K562 (cell line): ENCODE results near the gene ZSWIM8. TPM values are rescaled to one million over a fixed set of nuclear protein-coding genes. Genes with fewer than 3 reads are reported as not detected.

Source experiments
- CLOCK ChIP-seq: fragments of 250-450 bp; sonication (Bioruptor Pico); IDR thresholded peaks from 2 replicates; pipeline ENCODE4 v1.4.0; 2020; ENCODE audit warnings: mild to moderate bottlenecking, moderate library complexity, borderline replicate concordance
- DLX4 ChIP-seq: fragments of 250-450 bp; sonication (Bioruptor Pico); IDR thresholded peaks from 2 replicates; pipeline ENCODE4 v1.6.1; 2021; ENCODE audit warnings: mild to moderate bottlenecking
- E4F1 ChIP-seq: fragments of 250-450 bp; sonication (Bioruptor Pico); IDR thresholded peaks from 2 replicates; pipeline ENCODE4 v1.5.0; 2021; ENCODE audit warnings: mild to moderate bottlenecking, borderline replicate concordance
- ELF4 ChIP-seq: fragments of 450-650 bp; formaldehyde crosslinking; IDR thresholded peaks from 2 replicates; pipeline ENCODE4 v1.4.0; 2022; ENCODE audit warnings: missing genetic modification characterization
- FOXM1 ChIP-seq, 2 experiments: fragments of 450-650 bp in 1 of 2; sonication (generic) in 1 of 2; formaldehyde crosslinking in 1 of 2; IDR thresholded peaks; 2 replicates each; pipeline versions ENCODE4 v1.6.1 to v1.9.0; 2017 to 2022; ENCODE audit warnings: low read depth in 2 of 2, mild to moderate bottlenecking in 2 of 2, missing genetic modification reagents in 1 of 2, moderate library complexity in 1 of 2
- HSF4 ChIP-seq: fragments of 250-450 bp; sonication (Bioruptor Pico); IDR thresholded peaks from 2 replicates; pipeline ENCODE4 v2.1.2; 2022; ENCODE audit warnings: mild to moderate bottlenecking, moderate library complexity, borderline replicate concordance
- IRF9 ChIP-seq: fragments of 450-650 bp; IDR thresholded peaks from 2 replicates; pipeline ENCODE4 v1.6.1; 2016; ENCODE audit warnings: missing biosample characterization, missing genetic modification characterization
- KLF10 ChIP-seq: fragments of 250-450 bp; sonication (Bioruptor Pico); IDR thresholded peaks from 2 replicates; pipeline ENCODE4 v1.6.1; 2021; ENCODE audit warnings: matching md5 sums
- NFXL1 ChIP-seq: fragments of 450-650 bp; formaldehyde crosslinking; IDR thresholded peaks from 2 replicates; pipeline ENCODE4 v1.4.0; 2021; ENCODE audit warnings: mild to moderate bottlenecking
- NR2C1 ChIP-seq, 2 experiments: fragments of 450-650 bp; IDR thresholded peaks; 2 replicates each; pipeline ENCODE4 v1.6.1; 2017; ENCODE audit warnings: mild to moderate bottlenecking in 2 of 2, antibody characterized with exemption in 1 of 2, inconsistent platforms in 1 of 2, missing compliant biosample characterization in 1 of 2, missing genetic modification characterization in 1 of 2
- SMAD3 ChIP-seq: fragments of 450-650 bp; formaldehyde crosslinking; conservative IDR thresholded peaks from 2 replicates; pipeline ENCODE4 v1.4.0; 2020; ENCODE audit warnings: mild to moderate bottlenecking
- SMAD4 ChIP-seq: fragments of 250-450 bp; sonication (Bioruptor Pico); conservative IDR thresholded peaks from 2 replicates; pipeline ENCODE4 v1.8.0; 2021; ENCODE audit warnings: inconsistent platforms, mild to moderate bottlenecking, moderate library complexity
- THRB ChIP-seq: fragments of 450-650 bp; formaldehyde crosslinking; conservative IDR thresholded peaks from 2 replicates; pipeline ENCODE4 v1.4.0; 2022; ENCODE audit warnings: mild to moderate bottlenecking, missing genetic modification characterization
- ZNF239 ChIP-seq: fragments of 250-450 bp; sonication (Bioruptor Pico); IDR thresholded peaks from 2 replicates; pipeline ENCODE4 v1.4.0; 2020; ENCODE audit warnings: mild to moderate bottlenecking
- ZNF274 ChIP-seq: IDR thresholded peaks from 2 replicates; pipeline ENCODE4 v1.6.1; 2011; ENCODE audit warnings: low read depth, mild to moderate bottlenecking, low read length, moderate library complexity, borderline replicate concordance
- ZNF444 ChIP-seq: fragments of 250-450 bp; sonication (Bioruptor Pico); IDR thresholded peaks from 2 replicates; pipeline ENCODE4 v1.4.0; 2020; ENCODE audit warnings: mild to moderate bottlenecking, moderate library complexity
- ZNF707 ChIP-seq: fragments of 250-450 bp; sonication (Bioruptor Pico); conservative IDR thresholded peaks from 2 replicates; pipeline ENCODE4 v1.8.0; 2022; ENCODE audit warnings: inconsistent platforms, mild to moderate bottlenecking, moderate library complexity
- polyA plus RNA-seq, 8 experiments: library from polyadenylated mRNA; depleted of rRNA in 4 of 8; stranded (reverse) in 5 of 8; unstranded in 3 of 8; fragments of >200 nt; fragmentation: Nextera tagmentation in 2 of 8; fragmentation: Illumina TruSeq in 1 of 8; extraction: Ambion mirVana in 2 of 8; extraction: Trizol in 1 of 8; gene quantifications; 2 replicates each; pipeline versions ENCODE4 v1.2.1 to v1.2.3, GENCODE V29; 2011 to 2014; ENCODE audit warnings: inconsistent platforms in 1 of 8, missing spikeins in 1 of 8
- total RNA-seq, 7 experiments: library from RNA; depleted of rRNA in 6 of 7; stranded (reverse); fragments of >200 nt in 6 of 7; fragmentation: Illumina TruSeq in 2 of 7; extraction: Trizol in 2 of 7; gene quantifications; 2 replicates each; pipeline versions ENCODE4 v1.2.1 to v1.2.3, GENCODE V29; 2011 to 2021; ENCODE audit warnings: low replicate concordance in 1 of 7
- TF ChIP-seq, protein P1 (sequence below): fragments of 250-450 bp; sonication (Bioruptor Pico); IDR thresholded peaks from 2 replicates; pipeline ENCODE4 v1.9.0; 2021; ENCODE audit warnings: mild to moderate bottlenecking

ZSWIM8 gene
- total and polyA plus RNA-seq, 9 of the 15 experiments (the other 6 are each of a cell fraction or from before 2014, with no cell fraction given) = 5.6 to 47.8 (median 26.7) TPM

DNA sequence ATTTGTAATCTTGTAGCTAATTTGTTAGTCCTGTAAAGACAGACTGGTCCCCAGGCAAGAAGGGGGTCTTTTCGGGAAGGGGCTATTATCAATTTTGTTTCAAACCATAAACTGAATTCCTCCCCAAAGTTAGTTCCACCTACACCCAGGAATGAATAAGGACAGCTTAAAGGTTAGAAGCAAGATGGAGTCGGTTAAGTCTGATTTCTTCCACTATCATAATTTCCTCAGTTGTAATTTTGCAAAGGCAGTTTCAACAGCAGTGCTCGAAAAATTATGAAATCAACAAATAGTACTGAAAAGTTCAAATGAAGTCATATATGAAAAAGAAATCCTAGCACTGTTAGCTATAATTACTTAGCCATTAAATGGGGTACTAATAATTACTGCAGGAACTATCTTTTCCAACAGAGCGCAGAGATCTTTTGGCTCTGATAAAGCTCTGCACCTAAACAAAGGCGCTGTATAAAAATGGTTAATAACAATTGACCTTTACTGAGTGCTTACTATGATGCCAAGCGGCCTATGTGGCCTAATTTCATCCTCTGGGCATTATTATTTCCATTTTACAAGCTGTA lies 42.0 kb upstream of the ZSWIM8 start (continued):
- TF ChIP-seq SMAD3 = peak; percentile 98
- TF ChIP-seq NFXL1 (CRISPR knock-in tag) = peak; percentile 98
- peak; percentile 70; the same call in 1 of the 2 replicates for TF ChIP-seq DLX4 (CRISPR knock-in tag)
- TF ChIP-seq KLF10 (CRISPR knock-in tag) = peak; percentile 91
- TF ChIP-seq E4F1 = peak; percentile 89
- TF ChIP-seq CLOCK (CRISPR knock-in tag) = peak; percentile 90
- TF ChIP-seq ZNF444 = peak; percentile 92
- no peak for TF ChIP-seq ZNF274
- TF ChIP-seq, protein P1, sequence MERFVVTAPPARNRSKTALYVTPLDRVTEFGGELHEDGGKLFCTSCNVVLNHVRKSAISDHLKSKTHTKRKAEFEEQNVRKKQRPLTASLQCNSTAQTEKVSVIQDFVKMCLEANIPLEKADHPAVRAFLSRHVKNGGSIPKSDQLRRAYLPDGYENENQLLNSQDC (CRISPR knock-in tag) = peak; percentile 72; the same call in 1 of the 2 replicates
- TF ChIP-seq ZNF707 (CRISPR knock-in tag) = peak; percentile 86
- peak; percentile 99 for TF ChIP-seq SMAD4 (CRISPR knock-in tag)
- peak; percentile 98 for TF ChIP-seq THRB (CRISPR knock-in tag)
- TF ChIP-seq HSF4 (CRISPR knock-in tag) = peak; percentile 95
- TF ChIP-seq ELF4 (CRISPR knock-in tag) = peak; percentile 90
- TF ChIP-seq IRF9 (tag) = peak; percentile 97
- TF ChIP-seq ZNF239 = peak; percentile 94
- no peak for TF ChIP-seq FOXM1 (IDR thresholded peaks at IDR 0.05; ENCODE audit: low read depth)
- 0 out of 2 replicates have a peak, but pooled peaks have one; percentile 76 for TF ChIP-seq FOXM1 (CRISPR knock-in tag; IDR thresholded peaks at IDR 0.05; ENCODE audit: low read depth)
- no peak for TF ChIP-seq NR2C1 (IDR thresholded peaks at IDR 0.05)
- peak; percentile 16 for TF ChIP-seq NR2C1 (tag; IDR thresholded peaks at IDR 0.05)
